HG03469 (cell line): ENCODE data around the gene DDX23.
"Not testable (repeated sequence)": the region's sequence is repeated elsewhere in the genome, so short reads cannot be mapped to it uniquely, and the experiment has no call there.

Experiments used
- ATAC-seq: cut with Tn5 transposase; IDR thresholded peaks from one replicate; pipeline ENCODE4 v1.9.1; 2021; ENCODE audit warnings: mild to moderate bottlenecking, moderate library complexity, moderate number of reproducible peaks; ENCODE audit not compliant: unreplicated experiment

DDX23 gene

DNA sequence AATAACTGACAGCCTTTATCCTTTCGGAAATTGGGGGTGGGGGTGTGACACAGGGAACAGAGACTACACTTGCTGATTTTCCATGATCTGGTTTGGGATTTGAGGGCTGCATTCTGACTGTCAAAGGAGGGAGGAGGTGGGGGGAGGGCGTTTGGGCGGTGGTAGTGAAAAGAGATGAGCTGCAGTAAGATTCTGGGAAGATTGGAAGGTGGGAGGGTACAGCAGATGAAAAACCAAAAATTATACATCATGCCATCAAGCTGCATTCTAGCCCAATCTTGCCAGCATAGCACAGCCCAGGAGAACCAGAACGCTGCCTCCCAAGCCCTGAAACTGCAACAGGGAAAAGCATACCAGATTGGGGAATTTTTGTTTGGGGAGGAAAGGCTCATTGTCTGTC, 11.3 kb upstream of the DDX23 start:
- ATAC-seq = no peak

DNA sequence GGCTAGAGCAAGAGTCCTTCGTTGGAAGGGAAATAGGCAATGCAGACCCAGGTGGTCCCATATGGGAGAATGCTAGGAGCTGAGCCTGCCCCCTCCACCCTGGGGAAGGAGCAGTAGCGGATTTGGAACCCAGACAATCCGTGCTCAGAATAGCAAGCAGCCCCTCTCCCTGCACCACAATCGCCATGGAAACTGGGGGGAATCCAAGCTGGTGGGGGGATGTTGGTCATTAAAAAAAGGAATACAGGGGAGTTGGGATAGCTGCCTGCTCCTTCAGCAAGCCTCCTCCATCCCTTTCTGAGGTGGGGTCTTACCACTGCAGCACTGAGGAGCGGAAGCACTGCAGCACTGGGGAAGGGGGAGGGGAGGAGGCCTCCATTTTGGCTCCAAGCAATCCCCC, 10.8 kb upstream of the DDX23 start:
- ATAC-seq = no peak

DNA sequence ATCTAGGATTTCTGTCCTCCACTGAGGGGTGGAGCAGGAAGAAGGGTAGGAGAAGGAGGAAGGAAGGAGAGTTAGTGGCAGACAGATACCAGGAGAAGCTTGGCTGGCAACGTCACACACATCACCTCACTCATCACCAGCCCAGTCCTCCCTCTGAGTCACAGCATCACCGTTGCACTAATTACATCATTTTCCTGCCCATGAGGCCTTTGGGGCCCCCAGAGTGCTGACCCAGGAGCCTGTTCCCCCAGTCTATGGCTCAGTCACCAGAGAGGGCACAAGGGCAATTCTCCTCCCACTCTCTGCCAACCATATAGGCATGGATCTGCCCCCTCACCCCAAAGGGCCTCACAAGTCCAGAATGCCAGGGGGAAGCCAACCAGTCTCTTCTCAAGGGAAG, 9.1 kb upstream of the DDX23 start:
- ATAC-seq = no peak

DNA sequence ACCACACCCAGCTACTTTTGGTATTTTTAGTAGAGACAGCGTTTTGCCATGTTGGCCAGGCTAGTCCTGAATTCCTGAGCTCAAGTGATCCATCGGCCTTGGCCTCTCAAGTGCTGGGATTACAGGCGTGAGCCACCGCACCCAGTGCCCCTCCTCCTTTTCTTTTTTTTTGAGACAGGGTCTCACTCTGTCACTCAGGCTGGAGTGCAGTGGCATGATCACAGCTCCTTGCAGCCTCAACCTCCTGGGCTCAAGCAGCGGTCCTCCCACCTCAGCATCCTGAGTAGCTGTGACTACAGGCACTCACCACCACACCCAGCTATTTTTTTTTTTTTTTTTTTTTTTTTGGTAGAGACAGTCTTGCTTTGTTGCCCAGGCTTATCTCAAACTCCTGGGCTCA, 8.3 kb upstream of the DDX23 start:
- not testable (repeated sequence) for ATAC-seq

DNA sequence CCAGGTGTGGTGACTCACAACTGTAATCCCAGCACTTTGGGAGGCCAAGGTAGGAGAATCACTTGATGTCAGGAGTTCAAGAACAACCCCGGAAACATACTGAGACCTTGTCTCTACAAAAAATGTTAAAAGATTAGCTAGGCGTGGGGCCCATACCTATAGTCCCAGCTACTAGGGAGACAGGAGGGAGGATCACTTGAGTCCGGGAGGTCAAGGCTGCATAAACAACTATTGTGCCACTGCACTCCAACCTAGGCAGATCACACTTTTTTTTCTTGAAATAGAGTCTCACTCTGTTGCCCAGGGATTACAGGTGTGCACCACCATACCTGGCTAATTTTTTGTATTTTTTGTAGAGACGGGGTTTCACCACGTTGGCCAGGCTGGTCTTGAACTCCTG, 7.6 kb upstream of the DDX23 start:
- ATAC-seq = no peak

DNA sequence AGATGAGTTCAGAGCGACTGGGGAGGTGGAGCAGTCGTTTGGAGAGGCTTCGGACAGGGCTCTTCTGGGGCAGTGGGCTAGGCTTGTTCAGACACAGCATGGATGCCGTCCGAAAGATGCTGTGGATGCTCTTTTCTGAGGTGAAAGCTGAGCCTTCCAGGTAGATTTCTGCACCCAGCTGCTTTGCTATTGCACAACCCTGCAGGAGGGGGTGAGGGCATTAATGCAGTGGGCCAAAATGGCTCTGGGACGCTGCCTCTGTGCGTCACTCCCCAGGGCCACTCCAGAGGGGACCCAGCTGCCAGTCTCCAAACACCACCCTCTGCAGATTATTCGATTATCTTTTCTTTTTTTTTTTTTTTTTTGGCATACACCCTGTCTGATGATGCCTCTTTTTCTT, 6.1 kb upstream of the DDX23 start:
- no peak for ATAC-seq

DNA sequence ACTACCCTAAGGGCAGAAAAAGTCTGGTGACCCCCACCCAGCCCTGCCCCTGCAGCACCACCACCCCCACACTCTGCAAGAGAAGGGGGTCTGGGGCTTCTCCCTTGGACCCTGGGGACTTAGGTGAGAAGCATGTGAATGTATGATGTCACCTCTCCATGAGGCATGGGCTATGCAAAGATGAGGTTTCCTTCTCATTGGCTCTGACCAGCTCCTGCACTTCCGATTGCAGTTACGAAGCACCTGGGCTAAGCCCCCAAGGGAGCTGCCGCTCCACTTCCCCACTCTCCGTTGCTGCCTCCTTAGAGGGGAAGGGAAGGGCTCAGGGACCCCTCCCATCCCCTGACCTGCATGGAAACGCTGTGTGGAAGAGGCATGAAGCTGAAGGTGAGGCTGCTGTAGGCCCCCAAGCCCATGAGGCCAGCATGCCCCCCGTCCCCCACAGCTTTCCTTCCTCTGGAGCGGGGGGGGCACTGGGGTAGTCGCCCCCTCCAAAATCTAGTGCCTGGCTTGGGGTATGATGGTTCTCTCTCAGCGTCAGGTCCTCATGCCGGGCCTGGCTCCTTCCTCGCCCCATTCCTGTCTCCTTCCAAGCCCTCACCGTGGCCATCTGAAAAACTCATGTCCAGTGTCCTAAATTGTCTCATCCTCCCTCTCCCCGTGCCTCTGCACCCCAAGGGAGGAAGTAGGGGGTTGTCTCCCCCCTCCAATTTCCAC, 5.5 kb upstream of the DDX23 start:
- no peak for ATAC-seq

DNA sequence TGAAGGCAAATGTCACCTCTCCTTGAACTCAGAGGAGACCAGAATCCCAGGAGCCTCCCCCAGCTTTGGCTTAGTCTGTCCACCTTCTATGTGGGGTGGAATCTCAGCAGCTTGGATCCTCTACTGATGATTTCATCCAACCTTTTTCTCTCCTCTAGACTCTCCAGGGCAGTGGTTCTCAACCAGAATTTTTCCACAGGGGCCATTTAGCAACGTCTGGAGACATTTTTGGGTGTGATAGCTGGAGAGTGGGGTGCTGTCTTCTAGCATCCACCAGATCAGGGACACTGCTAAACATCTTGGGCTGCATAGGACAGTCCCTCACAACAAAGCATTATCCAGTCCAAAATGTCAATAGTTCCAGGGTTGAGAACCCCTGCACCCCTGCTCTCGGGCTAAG, 4.4 kb upstream of the DDX23 start:
- no peak for ATAC-seq

DNA sequence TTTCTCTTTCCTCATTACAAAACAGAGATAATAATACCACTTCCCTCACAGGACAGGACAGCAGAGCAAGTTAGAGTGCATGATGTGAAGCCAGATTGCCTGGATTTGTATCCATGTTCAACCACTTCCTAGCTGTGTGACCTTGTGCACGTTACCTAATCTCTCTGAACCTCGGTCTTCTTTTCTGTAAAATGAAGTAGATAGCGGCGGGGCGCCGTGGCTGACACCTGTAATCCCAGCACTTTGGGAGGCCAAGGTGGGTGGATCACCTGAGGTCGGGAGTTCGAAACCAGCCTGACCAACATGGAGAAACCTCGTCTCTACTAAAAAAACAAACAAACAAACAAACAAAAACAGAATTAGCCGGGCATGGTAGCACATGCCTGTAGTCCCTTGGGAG, 3.0 kb upstream of the DDX23 start:
- ATAC-seq = not testable (repeated sequence)

DNA sequence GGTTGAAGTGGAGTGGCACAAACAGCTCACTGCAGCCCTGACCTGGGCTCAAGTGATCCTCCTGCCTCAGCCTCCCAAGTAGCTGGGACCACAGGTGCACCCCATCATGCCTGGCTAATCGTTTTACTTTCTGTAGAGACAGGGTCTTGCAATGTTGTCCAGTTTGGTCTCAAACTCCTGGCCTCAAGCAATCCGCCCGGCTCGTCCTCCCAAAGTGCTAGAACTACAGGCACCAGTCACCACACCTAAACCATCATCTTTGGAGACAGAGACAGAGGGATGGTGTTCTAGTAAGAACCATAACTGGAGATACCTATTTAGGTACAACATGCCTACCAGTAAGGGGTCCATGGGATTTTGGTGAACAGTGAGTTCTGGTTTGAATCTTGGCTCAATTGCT, 2.5 kb upstream of the DDX23 start:
- no peak for ATAC-seq

DNA sequence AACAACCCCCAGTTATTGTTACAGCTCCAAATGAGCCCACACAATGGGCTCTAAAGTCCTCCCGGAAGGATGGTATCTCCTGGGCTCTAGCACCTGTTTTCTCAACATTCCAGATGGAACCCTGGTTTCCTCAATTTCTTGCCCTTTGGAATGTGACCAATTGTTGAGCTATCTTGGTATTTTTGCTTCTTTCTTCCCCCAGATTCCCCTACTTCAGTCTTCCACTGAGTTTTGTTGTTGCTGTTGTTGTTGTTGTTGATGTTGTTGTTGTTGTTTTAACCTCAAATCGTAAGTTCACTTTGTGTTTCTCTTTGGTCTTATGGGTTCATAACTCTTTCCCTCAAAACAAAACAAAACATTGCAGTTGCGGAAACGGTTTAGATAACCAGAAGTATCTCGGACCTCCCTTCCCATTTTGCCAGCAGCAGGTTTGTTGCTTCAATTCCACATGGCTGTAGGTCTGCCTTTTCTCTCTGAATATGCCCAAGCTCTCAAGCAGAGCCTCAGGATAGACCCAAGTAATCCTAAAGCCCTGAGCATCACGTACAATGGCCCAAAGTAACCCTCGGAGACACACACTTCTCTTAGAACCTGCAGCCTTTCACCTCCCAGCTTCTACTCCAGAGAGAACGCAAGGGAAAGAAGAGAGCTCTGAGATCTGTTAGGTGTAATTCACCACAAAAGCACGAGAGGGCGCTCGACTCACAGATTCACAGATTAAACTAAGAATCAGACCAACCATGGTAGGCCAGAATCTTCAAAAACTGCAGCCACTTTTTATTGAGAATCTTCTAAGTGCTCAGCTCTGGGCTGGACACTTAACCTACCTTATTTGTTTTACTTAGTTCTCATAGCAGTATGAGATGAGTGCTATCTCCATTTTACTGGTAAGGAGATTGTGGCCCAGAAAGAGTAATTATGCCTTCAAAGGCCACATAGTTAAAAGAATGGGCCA, 1.0 kb upstream of the DDX23 start:
- ATAC-seq = no peak

DNA sequence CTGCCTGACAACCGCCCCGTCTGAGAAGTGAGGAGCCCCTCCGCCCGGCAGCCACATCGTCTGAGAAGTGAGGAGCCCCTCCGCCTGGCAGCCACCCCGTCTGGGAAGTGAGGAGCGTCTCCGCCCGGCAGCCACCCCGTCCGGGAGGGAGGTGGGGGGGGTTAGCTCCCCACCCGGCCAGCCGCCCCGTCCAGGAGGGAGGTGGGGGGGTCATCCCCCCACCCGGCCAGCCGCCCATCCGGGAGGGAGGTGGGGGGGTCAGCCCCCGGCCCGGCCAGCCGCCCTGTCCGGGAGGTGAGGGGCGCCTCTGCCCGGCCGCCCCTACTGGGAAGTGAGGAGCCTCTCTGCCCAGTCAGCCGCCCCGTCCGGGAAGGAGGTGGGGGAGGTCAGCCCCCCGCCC, 9.9 kb downstream of the DDX23 start:
- not testable (repeated sequence) for ATAC-seq

DNA sequence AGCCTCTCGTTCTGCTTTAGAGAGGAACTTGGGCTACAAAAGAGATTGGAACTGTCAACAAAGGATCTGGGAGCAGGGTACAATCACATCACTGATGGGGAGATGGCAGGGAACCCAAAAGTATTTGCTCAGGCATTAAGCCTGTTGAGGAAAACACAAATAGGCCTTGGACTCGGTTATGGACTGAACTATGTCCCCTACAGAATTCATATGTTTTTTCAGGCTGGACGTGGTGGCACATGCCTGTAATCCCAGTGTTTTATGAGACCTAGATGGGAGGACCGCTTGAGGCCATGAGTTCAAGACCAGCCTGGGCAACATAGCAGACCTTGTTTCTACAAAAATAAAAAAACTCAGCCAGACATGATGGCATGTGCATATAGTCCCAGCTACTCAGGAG, 13.9 kb downstream of the DDX23 start:
- ATAC-seq = no peak

DNA sequence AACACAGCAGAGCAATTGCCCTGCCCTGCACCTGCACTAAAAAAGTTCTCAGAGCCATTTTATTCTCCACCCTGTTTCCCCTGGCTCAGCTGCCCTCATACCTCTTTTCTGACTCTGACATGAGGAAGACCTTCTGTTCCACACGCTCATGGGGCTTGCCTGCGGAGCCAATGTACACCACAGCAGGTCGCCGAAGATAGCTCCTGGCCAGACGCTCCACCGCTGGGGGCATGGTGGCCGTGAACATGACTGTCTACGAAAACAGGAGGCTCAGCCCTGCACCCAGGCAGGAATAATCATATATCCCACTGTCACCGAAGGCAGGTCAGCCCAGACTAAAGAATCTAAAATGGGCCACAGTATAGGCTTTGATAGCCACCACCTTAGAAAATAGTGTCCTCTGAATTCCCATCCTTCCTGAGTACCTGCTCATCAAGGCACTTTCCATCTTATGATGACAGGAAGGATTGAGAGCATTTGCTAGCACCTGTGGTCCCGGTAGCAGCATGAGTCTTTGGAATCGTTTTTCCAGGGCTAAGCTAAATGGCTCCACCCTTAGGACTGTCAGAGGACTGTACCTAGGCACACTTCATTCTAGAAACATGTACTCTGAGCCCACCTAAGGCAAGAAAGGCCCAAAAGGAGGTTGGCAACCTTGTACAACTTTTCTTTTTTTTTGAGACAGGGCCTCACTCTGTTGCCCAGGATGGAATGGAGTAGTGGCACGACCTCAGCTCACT, 19.5 kb downstream of the DDX23 start:
- no peak for ATAC-seq

DNA sequence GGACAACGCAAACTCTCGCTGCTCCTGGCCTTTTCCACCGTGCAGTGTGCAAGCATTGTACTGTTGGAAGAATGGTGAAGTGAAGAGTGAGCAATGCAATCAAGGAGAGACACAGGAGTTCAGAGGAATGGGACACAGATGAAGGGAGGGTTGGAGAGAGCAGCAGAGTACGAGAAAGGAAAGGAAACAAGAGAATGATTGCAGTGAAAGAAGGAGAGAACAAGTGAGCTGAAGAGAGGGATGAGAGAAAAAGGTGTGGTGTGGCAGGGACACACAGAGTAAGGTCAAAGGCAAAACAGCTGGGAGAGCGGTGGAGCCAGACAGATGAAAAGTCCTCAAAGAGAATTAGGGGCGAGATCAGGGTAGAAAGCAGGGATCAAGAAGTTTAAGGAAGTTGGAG, 20.7 kb downstream of the DDX23 start:
- ATAC-seq = no peak

DNA sequence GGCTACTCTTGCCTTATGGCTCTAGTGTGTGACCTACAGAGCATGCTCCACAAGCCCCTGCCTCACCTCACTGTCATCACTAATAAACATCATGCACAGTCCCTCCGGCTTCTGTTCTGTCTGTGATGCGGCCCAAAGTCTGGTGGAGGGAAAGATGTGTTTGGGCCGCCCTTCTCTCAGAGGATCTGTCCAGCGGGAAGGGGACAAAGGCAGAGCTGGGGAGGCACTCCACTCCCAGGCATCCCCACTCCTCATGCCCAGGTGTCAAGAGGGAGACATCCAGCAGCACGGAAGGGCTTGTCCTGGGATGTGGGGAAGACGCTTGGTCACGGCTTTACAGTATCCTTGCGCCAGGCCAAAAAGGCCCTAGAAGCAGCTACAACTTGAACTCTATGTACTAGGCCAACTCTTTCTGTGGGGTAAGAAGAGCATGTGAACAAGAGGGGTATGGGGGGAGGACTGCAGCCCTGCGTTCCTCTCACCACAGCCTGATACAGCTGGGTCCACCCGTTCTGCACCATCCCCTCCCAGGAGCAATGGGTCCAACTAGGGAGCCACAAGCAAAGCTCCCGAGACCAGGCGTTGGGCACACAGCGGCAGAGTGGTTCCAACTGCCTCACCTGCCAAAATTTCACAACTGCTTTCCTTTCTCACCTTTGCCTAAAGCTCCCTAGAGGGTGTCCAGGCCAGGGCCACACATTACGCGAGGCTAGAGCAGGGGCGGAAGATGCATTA, 23.0 kb downstream of the DDX23 start:
- ATAC-seq = no peak

DNA sequence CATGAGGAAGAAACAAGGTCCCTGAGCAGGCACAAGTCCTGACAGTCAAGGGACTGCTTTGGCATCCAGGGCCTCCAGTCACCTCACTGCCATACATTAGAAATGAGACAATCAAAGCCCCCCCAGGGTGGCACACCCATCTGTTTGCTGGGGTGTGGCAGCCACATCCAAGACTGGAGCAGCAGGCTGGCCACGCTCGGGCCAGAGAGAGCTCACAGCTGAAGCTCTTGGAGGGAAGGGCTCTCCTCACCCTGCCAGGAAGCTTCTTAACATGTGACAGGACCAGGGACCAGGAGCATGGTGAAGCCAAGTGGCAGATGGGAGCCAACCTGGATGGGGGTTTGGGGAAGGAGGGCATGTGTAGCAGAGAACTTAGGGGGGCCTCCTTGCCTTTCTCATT, 23.7 kb downstream of the DDX23 start:
- ATAC-seq = no peak

DNA sequence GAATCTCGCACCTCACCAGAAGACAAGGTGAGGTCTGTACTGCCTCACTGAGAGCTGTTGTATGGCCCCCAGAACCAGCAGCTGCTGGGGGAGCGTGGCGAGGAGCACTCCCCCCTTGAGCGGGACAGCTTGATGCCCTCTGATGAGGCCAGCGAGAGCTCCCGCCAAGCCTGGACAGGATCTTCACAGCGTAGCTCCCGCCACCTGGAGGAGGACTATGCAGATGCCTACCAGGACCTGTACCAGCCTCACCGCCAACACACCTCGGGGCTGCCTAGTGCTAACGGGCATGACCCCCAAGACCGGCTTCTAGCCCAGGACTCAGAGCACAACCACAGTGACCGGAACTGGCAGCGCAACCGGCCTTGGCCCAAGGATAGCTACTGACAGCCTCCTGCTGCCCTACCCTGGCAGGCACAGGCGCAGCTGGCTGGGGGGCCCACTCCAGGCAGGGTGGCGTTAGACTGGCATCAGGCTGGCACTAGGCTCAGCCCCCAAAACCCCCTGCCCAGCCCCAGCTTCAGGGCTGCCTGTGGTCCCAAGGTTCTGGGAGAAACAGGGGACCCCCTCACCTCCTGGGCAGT, 24.4 kb downstream of the DDX23 start:
- no peak for ATAC-seq

DNA sequence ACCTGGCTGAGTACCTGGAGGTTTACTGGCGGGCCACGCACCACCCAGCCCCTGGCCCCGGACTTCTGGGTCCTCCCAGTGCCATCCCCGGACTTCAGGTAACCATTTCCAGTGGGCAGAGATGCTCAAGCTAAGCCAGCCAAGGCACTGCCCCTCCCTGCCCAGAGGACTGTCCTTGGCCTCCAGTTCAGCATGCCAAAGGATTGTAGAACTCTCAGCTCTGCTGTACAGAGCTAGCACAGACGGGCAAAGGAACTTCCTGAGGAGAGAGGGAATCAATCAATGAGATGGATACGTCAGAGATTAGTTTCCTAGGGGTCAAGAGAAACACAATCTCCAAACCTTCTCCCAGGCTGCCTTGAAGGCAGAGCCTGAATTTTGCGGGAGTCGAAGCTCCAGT, 24.9 kb downstream of the DDX23 start:
- no peak for ATAC-seq

DNA sequence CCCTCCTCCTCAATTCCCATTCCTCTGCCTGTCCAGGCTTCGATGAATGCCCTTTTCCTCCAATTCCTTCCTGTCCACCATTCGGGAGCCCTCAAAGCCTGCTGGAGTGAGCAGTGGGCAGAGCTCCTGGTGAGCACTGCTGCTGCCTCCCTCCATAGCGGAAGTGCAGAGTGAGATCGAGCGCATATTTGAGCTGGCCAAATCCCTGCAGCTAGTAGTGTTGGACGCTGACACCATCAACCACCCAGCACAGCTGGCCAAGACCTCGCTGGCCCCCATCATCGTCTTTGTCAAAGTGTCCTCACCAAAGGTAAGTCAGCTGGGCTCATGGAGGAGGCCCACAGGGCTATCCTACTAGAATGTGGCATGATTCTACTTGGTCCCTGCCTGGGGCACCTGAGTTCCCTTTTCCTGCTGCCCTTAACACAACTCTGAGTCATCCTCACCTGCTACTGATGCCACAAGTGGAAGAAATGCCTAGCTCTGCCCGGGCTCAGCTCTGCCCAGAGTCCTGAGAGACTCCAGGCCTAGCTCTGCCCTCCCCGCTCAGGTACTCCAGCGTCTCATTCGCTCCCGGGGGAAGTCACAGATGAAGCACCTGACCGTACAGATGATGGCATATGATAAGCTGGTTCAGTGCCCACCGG, 25.6 kb downstream of the DDX23 start:
- ATAC-seq = no peak
